GM12892 (cell line): ENCODE results near the gene DAP3.

Experiments
- POLR2A ChIP-seq: IDR thresholded peaks from 2 replicates; pipeline ENCODE4 v1.6.1; 2011; ENCODE audit warnings: low read depth, low read length, control low read depth
- POLR2AphosphoS5 ChIP-seq: IDR thresholded peaks from 2 replicates; pipeline ENCODE4 v1.6.1; 2011; ENCODE audit warnings: low read depth, low read length, control low read depth

GRCh38 chr1:155694167-155694566, 5.3 kb downstream of the DAP3 start:
- TF ChIP-seq POLR2A (no peak), POLR2AphosphoS5 (no peak)
